GM19240 (cell line): ENCODE data around the gene FUT1.
A peak's percentile ranks its signal among the peaks of the same experiment; 100 is the strongest.
"Not testable (repeated sequence)": the region's sequence is repeated elsewhere in the genome, so short reads cannot be mapped to it uniquely, and the experiment has no call there.

ENCODE experiments used
- DNase-seq: peaks from one replicate; pipeline ENCODE4 v3.0.0; 2011; ENCODE audit warnings: low spot score; ENCODE audit not compliant: insufficient read length

The FUT1 gene

DNA sequence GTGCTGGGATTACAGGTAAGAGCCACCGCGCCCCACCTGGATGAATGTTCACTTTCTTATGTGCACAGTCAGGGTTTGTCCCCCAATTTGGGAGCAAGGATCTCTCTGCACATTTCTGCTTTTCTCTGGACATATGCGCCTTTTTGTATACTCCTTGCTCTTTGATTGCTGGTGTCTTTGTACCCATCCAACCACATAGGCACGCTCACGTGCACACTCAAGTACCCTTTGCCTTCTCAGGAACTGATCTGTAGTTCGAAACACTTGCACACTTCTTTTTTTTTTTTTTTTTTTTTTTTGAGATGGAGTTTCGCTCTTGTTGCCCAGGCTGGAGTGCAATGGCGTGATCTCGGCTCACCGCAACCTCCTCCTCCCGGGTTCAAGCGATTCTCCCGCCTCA is 34.3 kb downstream of the FUT1 start:
- not testable (repeated sequence) for DNase-seq

DNA sequence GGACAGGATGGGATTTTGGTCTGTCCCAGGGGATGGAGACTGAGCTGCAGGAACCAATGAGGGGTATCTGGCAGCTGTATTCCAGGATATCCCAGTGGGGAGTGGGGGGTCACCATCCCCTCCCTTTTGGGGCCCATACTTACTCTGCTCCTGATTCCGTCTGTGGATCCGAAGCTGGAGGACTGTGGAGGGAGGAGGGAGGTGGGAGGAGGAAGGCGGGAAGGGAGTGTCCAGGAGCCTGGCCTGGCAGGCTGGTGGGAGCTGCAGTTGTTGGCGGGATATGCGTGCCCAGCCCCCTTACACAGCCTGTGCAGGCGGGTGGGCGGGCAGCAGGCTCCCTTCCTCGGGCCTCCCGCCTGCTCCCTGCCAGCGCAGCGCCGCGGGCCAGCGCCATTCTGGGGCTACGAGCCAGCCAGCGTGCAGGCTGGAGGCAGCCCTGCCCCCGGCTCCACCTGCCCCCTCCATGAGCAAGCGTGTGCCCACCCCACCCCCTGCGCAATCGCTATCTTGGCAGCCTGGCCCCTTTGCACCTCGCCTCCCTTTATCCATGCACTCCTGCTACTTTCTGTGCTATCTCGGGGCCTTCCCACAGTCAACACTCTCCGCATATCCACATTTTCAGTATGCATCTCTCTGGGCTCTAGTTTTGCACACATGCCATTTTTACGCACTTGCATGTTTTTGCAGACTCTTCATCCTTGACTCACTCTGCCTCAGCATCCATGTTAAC is 35.7 kb downstream of the FUT1 start:
- no peak for DNase-seq

DNA sequence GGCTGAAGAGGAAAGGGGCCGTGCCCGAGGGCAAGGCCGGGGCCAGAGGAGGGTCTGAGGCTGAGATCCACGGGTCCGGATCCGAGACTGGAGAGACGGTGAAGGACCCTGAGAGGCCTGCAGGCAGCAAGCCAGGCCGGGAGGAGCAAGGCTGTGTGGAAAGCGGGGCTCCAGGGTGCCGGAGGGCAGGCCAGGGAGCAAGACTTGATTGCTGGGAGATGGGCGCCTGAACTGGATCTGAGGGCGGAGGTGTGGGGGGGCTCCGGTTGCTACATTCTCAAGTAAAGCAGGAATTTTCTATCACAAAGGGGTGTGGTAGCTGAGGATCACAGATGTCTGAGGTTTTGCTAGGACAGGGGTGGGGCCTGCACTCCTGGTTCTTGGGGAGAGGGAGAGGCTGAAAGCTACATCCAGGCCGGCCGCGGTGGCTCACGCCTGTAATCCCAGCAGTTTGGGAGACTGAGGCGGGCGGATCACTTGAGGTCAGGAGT is 36.7 kb downstream of the FUT1 start:
- no peak for DNase-seq

DNA sequence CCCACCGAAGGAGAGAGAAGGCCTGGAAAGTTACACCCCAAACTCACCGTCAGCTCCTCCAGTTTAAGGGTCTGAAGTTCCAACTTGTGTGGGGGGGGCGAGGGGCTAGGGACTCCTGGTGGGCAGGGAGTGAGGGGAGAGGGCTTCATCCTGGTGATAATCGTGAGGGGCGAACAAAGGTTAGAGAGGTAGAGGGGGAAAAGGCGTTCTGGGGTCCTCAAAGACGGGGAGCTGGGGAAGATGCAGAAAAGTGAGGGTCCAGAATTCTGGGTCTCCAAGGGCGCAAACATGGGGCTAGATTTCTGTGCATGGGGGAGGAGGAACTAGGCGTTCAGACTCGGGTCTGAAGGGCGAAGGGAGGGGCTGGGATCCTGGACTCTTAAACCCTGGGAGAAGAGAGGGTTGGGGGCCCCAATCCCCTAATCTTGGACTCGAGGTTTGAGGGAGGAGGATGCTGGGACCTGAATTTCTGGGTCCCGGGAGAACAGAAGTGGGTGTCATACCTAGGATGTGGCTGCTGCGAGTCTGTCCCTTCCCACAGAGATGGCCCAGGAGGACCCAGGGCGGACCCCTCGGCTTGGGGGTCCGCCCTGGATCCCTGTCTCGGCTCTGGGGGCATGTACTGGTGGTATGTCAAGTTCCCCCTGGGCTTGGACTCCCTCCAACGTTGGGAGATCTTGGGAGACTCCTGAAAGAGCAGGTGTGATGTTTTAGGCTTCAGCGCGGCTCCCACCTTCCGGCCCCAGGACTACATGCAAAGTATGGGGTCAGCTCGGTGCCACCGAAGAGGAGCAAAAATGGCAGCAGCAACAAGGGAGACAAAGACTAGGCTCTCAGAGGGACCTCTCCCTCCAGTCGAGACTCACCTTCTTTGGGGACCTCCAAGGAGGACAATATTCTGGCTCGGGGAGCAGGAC is 37.4 kb downstream of the FUT1 start:
- DNase-seq = no peak

DNA sequence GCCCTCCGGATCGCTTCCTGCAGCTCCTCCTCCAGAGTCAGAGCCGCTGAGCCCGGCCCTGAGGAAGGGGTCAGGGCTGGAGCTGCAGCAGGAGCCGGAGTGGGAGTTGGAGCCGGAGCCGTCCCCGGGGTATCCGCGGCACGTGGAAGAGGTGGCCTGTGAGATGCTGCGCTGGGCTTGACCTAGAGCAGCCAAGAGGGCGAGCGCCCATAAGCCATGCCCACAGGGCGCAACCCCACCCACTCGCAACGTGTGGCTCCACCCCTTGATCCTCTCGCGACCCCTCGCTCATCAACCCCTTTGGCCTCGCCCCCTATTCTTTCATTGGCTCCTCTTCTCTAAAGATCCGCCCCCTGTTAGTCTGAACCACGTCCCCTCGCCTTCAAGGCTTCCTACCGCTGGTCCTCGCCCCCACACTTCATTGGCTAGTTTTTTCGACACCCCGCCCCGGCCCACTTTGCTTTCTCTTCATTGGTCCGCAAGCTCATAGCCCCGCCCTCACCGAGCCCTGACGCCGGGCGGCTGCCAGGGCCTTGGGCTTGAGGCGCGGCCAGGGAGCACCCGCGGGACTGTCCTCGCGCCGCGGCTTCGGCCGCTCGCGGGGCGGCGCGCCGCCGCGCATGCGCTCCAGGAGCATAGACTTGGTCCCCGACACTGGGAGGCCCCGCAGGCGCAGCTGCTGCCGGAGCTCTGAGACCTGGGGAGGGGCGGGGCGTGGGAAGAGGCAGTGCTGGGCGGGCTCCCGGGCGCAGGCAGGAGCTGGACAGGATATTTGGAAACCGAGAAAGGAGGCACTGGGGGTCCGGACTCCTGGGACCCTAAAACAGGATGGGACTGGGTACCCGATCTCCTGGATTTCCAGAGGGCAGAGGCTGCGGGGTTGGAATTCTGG is 38.3 kb downstream of the FUT1 start:
- peak; percentile 99 for DNase-seq

DNA sequence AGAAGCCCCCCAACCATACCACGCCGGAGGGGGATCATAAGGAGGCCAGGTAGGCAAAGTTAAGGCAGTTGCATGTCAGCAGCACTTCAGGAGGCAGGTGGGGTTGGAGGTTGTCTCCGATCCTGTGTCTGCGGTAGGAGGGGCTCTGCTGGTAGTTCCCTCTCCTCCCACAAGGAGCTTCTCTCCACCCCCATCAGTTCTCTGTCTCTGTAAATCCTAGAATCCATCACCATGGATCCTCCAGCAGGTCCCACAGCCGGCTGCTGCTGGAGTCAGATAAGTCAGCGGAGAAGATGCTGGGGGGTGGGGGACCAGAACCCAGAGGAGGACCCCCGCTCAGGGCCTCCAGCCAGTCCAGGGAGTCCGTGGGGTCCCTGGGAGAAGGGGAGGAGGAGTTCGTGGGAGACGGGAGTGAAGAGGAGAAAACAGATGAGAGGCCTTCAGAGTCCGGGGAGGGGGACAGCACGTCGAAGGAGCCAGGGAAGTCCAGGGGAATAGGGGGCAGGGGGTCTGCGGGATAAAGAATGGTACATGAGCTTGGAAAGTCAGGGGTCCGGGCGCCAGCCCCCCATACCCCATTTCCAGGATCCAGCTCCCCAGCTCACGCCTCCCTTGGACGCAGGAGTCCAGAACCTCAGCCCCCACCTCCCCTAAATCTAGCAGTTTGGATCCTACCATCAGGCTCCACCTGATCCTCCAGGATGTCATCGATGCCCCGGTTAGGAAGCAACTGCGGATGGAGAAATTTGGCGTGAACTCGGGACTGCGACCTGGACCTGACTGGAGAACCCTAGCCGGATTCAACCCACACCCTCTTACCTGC is 39.2 kb downstream of the FUT1 start:
- DNase-seq = no peak

DNA sequence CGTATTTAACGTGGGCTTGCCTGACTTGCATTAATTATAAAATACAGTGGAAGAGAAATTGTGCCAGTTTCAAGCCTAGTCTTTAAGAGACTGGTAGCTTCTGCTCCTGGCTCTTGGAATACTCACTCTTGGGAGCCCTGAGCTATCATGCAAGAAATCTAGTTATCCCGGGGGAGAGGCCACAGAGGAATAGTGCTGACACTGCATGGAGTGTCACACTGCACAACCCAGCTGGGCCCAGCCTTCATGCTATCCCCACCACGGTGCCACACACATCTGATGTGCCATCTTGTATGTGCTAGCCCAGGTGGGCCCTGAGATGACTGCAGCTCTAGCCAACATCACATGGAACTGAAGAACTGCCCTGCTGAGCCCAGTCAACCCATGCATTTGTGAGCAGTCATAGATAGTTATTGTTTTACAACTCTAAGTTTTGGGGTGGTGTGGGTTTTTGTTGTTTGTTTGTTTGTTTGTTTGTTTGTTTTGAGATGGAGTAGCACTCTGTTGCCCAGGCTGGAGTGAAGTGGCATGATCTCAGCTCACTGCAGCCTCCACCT is 41.3 kb downstream of the FUT1 start:
- no peak for DNase-seq

DNA sequence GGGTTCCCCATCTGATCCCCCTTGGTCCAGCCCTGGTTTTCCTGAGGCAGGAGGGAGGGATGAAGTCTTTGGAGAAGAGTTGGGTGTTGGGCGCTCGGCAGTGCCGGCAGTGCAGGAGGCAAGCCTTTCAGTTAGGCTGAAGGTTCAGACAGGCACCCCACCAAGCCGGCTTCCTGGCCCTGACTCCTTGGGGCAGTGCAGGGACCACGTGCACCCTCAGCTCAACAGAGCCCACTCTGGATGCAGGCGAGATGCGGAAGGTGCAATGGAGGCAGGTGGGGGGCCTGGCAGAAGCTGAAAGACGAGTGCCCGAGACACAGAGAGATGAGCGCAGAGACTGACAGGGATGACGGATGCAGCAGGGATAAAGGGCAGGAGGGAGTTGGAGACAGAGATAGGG is 44.0 kb downstream of the FUT1 start:
- DNase-seq = no peak

DNA sequence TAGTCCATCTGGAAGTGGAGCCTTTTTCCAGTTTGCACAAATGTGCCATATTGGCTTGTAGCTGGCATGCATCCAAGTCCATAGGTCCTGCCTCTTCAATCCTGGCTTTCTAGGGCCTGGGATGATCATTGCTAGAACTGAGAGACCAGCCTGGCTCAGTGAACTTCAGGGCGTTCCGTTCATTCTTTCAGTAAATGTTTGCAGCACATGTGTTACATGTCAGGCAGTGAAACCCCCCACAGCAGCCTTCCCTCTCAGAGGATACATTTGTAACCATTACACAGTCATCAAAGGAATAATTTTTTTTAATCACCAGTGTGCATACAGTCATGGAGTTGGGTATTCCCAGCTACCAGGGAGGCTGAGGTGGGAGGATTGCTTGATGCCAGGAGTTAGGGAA is 47.0 kb downstream of the FUT1 start:
- DNase-seq = no peak

DNA sequence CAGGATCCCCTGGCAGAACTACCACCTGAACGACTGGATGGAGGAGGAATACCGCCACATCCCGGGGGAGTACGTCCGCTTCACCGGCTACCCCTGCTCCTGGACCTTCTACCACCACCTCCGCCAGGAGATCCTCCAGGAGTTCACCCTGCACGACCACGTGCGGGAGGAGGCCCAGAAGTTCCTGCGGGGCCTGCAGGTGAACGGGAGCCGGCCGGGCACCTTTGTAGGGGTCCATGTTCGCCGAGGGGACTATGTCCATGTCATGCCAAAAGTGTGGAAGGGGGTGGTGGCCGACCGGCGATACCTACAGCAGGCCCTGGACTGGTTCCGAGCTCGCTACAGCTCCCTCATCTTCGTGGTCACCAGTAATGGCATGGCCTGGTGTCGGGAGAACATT is 49.1 kb downstream of the FUT1 start:
- DNase-seq = no peak

DNA sequence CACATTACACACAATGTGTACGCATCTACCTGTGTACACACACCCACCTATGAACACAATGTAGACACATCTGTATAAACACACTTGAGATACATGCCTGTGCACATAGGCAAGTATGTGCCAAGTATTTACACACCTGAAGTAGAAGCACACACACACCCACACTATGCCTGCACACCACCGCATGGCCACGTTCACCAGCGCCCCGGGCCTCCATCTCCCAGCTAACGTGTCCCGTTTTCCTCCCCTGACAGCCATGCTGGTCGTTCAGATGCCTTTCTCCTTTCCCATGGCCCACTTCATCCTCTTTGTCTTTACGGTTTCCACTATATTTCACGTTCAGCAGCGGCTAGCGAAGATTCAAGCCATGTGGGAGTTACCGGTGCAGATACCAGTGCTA is 49.7 kb downstream of the FUT1 start:
- DNase-seq = no peak

DNA sequence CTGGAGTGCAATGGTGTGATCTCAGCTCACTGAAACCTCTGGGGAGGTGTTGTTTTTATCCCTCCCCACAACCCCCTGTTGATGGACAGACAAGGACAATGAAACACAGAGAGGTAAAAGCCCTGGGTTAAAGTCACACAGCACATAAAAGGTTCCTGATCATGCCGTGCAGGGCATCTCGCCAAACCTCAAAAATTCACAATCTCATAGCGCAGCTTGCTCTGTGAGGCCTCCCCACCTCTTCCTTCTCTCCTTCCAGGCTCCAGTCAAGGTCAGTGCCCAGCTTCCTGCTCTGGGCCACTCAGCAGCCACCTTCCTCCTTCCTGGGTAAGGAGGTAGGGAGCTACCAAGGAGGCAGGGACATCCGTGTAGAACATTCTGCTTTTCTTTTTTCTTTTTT is 54.4 kb downstream of the FUT1 start:
- DNase-seq = no peak
